ENCODE results near the gene BRD9.
"Not testable (repeated sequence)": the region's sequence is repeated elsewhere in the genome, so short reads cannot be mapped to it uniquely, and the experiment has no call there.

BRD9 gene

DNA sequence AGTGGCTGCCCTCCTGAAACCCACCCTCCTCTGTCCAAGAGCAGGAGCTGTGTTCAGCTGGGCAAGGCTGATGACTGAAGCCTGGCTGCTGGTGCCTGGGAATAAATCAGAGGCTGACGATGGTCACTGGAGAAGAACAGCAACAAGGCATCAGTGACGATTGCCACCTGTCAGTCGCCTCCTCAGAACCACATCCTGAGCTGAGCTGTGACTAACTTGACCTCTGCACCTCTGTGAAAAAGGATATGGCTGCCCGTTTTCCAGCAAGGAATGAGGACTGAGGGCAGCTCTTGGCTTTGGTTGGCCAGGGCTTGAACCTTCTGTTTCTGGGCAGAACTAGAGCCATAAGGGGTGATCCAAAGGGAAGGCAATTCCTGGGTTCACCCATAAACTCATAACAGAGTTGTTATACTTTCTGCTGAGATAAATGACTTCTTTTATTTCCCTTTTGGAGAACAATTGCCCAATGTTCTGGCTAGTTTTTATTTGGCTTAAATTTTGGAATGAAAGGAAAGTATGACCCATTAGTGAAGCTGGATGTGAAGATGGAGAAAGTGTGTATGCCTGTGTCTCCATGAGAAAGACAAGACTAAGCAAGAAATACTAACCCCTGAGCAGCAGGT, 40.1 kb upstream of the BRD9 start:
- DNase-seq, result no peak

GRCh38 chr5:932151-932627, 39.6 kb upstream of the BRD9 start:
- H3K27ac ChIP-seq (ENCODE audit: insufficient read depth, low read length, poor library complexity, severe bottlenecking), result no peak overlapping the region
- peaks cover under 1% of the 10 kb centered on the region for H3K4me1 ChIP-seq (ENCODE audit: control insufficient read depth, insufficient read depth, low read length, poor library complexity, severe bottlenecking)
- no peaks in the 10 kb centered on the region for H3K36me3 ChIP-seq (ENCODE audit: control insufficient read depth, insufficient read depth, low read length)
- H3K27me3 ChIP-seq (replicated peaks; ENCODE audit: control insufficient read depth, insufficient read depth, low read length, poor library complexity, severe bottlenecking), result peaks cover 7% of the 10 kb centered on the region
- no peak overlapping the region for H3K4me3 ChIP-seq (ENCODE audit: insufficient read depth, low read depth, low read length, poor library complexity, severe bottlenecking)
- no peaks in the 10 kb centered on the region for H3K9me3 ChIP-seq (ENCODE audit: control insufficient read depth, low read length)
- no peak for DNase-seq

More for the DNA sequence above, 40.1 kb upstream of the BRD9 start:
- Histone ChIP-seq H3K9me3 (ENCODE audit: control insufficient read depth, low read length) (no peaks in the 10 kb centered on the region), H3K4me3 (ENCODE audit: insufficient read depth, low read depth, low read length, poor library complexity, severe bottlenecking) (no peak overlapping the region), H3K27me3 (replicated peaks; ENCODE audit: control insufficient read depth, insufficient read depth, low read length, poor library complexity, severe bottlenecking) (peaks cover 2% of the 10 kb centered on the region), H3K36me3 (ENCODE audit: control insufficient read depth, insufficient read depth, low read length) (no peaks in the 10 kb centered on the region), H3K4me1 (ENCODE audit: control insufficient read depth, insufficient read depth, low read length, poor library complexity, severe bottlenecking) (no peaks in the 10 kb centered on the region), H3K27ac (ENCODE audit: insufficient read depth, low read length, poor library complexity, severe bottlenecking) (no peak overlapping the region)

DNA sequence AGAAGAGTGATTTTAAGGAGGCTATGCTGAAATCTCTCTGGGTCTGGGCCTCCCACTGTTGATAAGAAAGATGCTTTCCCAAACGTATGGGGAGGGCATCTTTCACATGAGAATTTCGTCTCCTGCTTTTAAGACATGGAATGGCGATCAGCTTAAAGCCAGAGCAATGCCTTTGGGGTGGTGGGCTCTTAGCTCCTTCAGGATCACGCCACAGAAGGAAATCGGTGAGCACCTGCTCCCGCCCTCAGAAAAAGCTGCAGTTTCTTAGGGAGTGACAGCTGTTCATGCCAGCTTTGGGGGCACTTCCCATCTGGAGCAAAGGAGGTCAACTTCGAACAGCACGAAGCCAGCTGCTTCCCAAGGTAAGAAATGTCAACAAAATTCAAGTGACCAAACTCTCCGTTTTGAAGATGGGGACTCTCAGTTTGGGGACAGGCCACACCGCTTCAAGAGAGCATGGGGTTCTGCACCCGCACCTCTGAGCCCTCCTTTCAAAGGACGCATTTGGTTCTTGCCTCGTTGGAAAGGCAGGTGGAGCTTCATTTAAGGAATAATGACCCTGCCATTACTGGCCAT, 39.1 kb upstream of the BRD9 start:
- Histone ChIP-seq H3K4me3 (ENCODE audit: insufficient read depth, low read depth, low read length, poor library complexity, severe bottlenecking) (no peak overlapping the region), H3K4me1 (ENCODE audit: control insufficient read depth, insufficient read depth, low read length, poor library complexity, severe bottlenecking) (peaks cover 6% of the 10 kb centered on the region), H3K9me3 (ENCODE audit: control insufficient read depth, low read length) (no peaks in the 10 kb centered on the region), H3K27me3 (replicated peaks; ENCODE audit: control insufficient read depth, insufficient read depth, low read length, poor library complexity, severe bottlenecking) (peaks cover 12% of the 10 kb centered on the region), H3K27ac (ENCODE audit: insufficient read depth, low read length, poor library complexity, severe bottlenecking) (no peak overlapping the region), H3K36me3 (ENCODE audit: control insufficient read depth, insufficient read depth, low read length) (no peaks in the 10 kb centered on the region)
- no peak for DNase-seq

DNA sequence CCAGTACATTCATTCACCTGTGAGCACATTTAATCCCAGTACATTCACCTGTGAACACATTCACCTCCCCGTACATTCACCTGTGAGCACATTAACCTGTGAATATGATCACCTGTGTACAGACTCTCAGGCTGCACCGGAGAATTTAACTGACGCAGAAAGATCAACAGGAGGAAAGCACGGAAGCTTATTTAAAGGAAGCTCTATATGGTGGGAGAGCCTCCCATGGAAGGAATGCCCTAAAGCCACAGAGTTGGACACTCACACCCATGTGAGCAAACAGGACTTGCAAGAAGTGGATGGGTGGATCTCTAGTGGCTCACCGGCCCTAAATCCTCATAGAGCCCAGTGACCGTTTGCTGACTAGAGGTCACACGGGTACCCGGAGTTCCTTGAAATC, 38.3 kb upstream of the BRD9 start:
- H3K4me3 ChIP-seq (ENCODE audit: insufficient read depth, low read depth, low read length, poor library complexity, severe bottlenecking), result no peak overlapping the region
- no peaks in the 10 kb centered on the region for H3K9me3 ChIP-seq (ENCODE audit: control insufficient read depth, low read length)
- H3K4me1 ChIP-seq (ENCODE audit: control insufficient read depth, insufficient read depth, low read length, poor library complexity, severe bottlenecking), result peaks cover 11% of the 10 kb centered on the region
- H3K27ac ChIP-seq (ENCODE audit: insufficient read depth, low read length, poor library complexity, severe bottlenecking), result no peak overlapping the region
- H3K36me3 ChIP-seq (ENCODE audit: control insufficient read depth, insufficient read depth, low read length), result no peaks in the 10 kb centered on the region
- peaks cover 20% of the 10 kb centered on the region for H3K27me3 ChIP-seq (replicated peaks; ENCODE audit: control insufficient read depth, insufficient read depth, low read length, poor library complexity, severe bottlenecking)
- no peak for DNase-seq

- peaks cover 20% of the 10 kb centered on the region for H3K27me3 ChIP-seq (replicated peaks; ENCODE audit: control insufficient read depth, insufficient read depth, low read length, poor library complexity, severe bottlenecking)
- no peak overlapping the region for H3K4me3 ChIP-seq (ENCODE audit: insufficient read depth, low read depth, low read length, poor library complexity, severe bottlenecking)
- no peaks in the 10 kb centered on the region for H3K9me3 ChIP-seq (ENCODE audit: control insufficient read depth, low read length)
- peaks cover 11% of the 10 kb centered on the region for H3K4me1 ChIP-seq (ENCODE audit: control insufficient read depth, insufficient read depth, low read length, poor library complexity, severe bottlenecking)
- no peak for DNase-seq
- H3K36me3 ChIP-seq (ENCODE audit: control insufficient read depth, insufficient read depth, low read length), result no peaks in the 10 kb centered on the region
- H3K27ac ChIP-seq (ENCODE audit: insufficient read depth, low read length, poor library complexity, severe bottlenecking), result no peak overlapping the region
Measured at GRCh38 chr5:929596-929995, 37.0 kb upstream of the BRD9 start.

- peaks cover 20% of the 10 kb centered on the region for H3K27me3 ChIP-seq (replicated peaks; ENCODE audit: control insufficient read depth, insufficient read depth, low read length, poor library complexity, severe bottlenecking)
- H3K36me3 ChIP-seq (ENCODE audit: control insufficient read depth, insufficient read depth, low read length); DNase-seq; H3K27ac ChIP-seq (ENCODE audit: insufficient read depth, low read length, poor library complexity, severe bottlenecking); H3K4me3 ChIP-seq (ENCODE audit: insufficient read depth, low read depth, low read length, poor library complexity, severe bottlenecking); H3K9me3 ChIP-seq (ENCODE audit: control insufficient read depth, low read length): not testable (repeated sequence)
- peaks cover 11% of the 10 kb centered on the region for H3K4me1 ChIP-seq (ENCODE audit: control insufficient read depth, insufficient read depth, low read length, poor library complexity, severe bottlenecking)
Measured at GRCh38 chr5:929182-929581, 36.6 kb upstream of the BRD9 start.

GRCh38 chr5:927172-928015, 34.8 kb upstream of the BRD9 start:
- H3K4me3 ChIP-seq (ENCODE audit: insufficient read depth, low read depth, low read length, poor library complexity, severe bottlenecking), result peak overlapping the region; percentile 31
- no peak for DNase-seq
- H3K27ac ChIP-seq (ENCODE audit: insufficient read depth, low read length, poor library complexity, severe bottlenecking), result no peak overlapping the region
- peaks cover 11% of the 10 kb centered on the region for H3K4me1 ChIP-seq (ENCODE audit: control insufficient read depth, insufficient read depth, low read length, poor library complexity, severe bottlenecking)
- peaks cover 20% of the 10 kb centered on the region for H3K27me3 ChIP-seq (replicated peaks; ENCODE audit: control insufficient read depth, insufficient read depth, low read length, poor library complexity, severe bottlenecking)
- no peaks in the 10 kb centered on the region for H3K9me3 ChIP-seq (ENCODE audit: control insufficient read depth, low read length)
- no peaks in the 10 kb centered on the region for H3K36me3 ChIP-seq (ENCODE audit: control insufficient read depth, insufficient read depth, low read length)

- Histone ChIP-seq H3K36me3 (ENCODE audit: control insufficient read depth, insufficient read depth, low read length) (no peaks in the 10 kb centered on the region), H3K27ac (ENCODE audit: insufficient read depth, low read length, poor library complexity, severe bottlenecking) (no peak overlapping the region), H3K9me3 (ENCODE audit: control insufficient read depth, low read length) (no peaks in the 10 kb centered on the region), H3K27me3 (replicated peaks; ENCODE audit: control insufficient read depth, insufficient read depth, low read length, poor library complexity, severe bottlenecking) (peaks cover 20% of the 10 kb centered on the region), H3K4me1 (ENCODE audit: control insufficient read depth, insufficient read depth, low read length, poor library complexity, severe bottlenecking) (peaks cover 11% of the 10 kb centered on the region), H3K4me3 (ENCODE audit: insufficient read depth, low read depth, low read length, poor library complexity, severe bottlenecking) (peak overlapping the region; percentile 31)
- no peak for DNase-seq
Measured at GRCh38 chr5:926417-927171, 34.0 kb upstream of the BRD9 start.

DNA sequence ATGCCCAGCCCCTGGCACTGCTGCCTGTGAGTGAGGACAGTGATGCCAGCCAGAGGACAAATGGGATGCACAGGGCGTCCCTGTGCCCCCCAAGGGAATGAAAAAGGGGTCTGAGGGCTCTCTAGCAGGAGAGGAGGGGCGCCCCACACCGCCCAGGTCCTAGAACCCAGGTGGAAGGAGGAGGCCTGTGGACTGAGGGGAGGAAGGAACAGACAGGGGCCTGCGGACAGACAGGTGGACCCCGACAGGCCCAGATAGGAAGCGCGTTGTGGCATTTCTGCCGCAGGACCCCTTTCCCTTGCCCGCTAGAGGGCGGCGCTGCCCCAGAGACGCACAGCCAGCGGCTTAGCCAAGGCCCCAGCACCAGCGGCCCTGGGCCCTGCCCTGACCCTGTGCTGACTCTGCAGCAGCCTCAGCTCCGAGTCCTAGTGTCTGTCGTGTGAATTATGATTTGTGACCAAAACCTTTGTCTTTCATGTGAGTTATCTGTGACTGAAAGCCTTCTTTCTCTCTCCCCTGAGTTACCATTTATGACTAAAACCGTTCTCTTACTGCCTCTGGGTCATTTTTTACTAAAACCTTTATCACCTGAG, 30.8 kb upstream of the BRD9 start:
- peaks cover 11% of the 10 kb centered on the region for H3K4me1 ChIP-seq (ENCODE audit: control insufficient read depth, insufficient read depth, low read length, poor library complexity, severe bottlenecking)
- peak; percentile 31 to 51 (median 31) for DNase-seq
- H3K4me3 ChIP-seq (ENCODE audit: insufficient read depth, low read depth, low read length, poor library complexity, severe bottlenecking), result no peak overlapping the region
- no peaks in the 10 kb centered on the region for H3K9me3 ChIP-seq (ENCODE audit: control insufficient read depth, low read length)
- H3K27ac ChIP-seq (ENCODE audit: insufficient read depth, low read length, poor library complexity, severe bottlenecking), result no peak overlapping the region
- no peaks in the 10 kb centered on the region for H3K36me3 ChIP-seq (ENCODE audit: control insufficient read depth, insufficient read depth, low read length)
- peaks cover 20% of the 10 kb centered on the region for H3K27me3 ChIP-seq (replicated peaks; ENCODE audit: control insufficient read depth, insufficient read depth, low read length, poor library complexity, severe bottlenecking)
